Mesenchymal stem cell (in vitro differentiated cells and primary cell): ENCODE measurements around the gene PAOX.

Experiments used
- DNase-seq: peaks from one replicate; pipeline ENCODE4 v3.0.0-alpha.2; 2013
- H2AFZ ChIP-seq: one replicate; pipeline ENCODE4 v1.6.1; 2013; ENCODE audit warnings: low read depth, mild to moderate bottlenecking, control low read depth, inconsistent platforms, low read length, moderate library complexity
- H2AK5ac ChIP-seq: 2 replicates; pipeline ENCODE4 v1.6.1; 2013; ENCODE audit warnings: low read length, moderate library complexity, mild to moderate bottlenecking, inconsistent platforms; ENCODE audit not compliant: severe bottlenecking
- H2BK120ac ChIP-seq: one replicate; pipeline ENCODE4 v1.6.1; 2013; ENCODE audit warnings: low read depth, mild to moderate bottlenecking, inconsistent platforms, low read length, moderate library complexity
- H2BK12ac ChIP-seq, 2 experiments: one replicate each; pipeline ENCODE4 v1.6.1; 2013; ENCODE audit warnings: inconsistent platforms in 2 of 2, low read length in 2 of 2, mild to moderate bottlenecking in 2 of 2, moderate library complexity in 2 of 2, control low read depth in 1 of 2
- H2BK15ac ChIP-seq: one replicate; pipeline ENCODE4 v1.6.1; 2013; ENCODE audit warnings: mild to moderate bottlenecking, low read depth, inconsistent platforms; ENCODE audit not compliant: poor library complexity, severe bottlenecking
- H2BK5ac ChIP-seq: 2 replicates; pipeline ENCODE4 v1.6.1; 2013; ENCODE audit warnings: low read depth, mild to moderate bottlenecking, low read length, control low read depth, inconsistent platforms; ENCODE audit not compliant: poor library complexity, severe bottlenecking
- H3K14ac ChIP-seq, 2 experiments: one replicate each; pipeline ENCODE4 v1.6.1; 2013; ENCODE audit warnings: inconsistent platforms in 2 of 2, low read length in 2 of 2, control low read depth in 1 of 2, mild to moderate bottlenecking in 1 of 2, moderate library complexity in 1 of 2
- H3K18ac ChIP-seq, 2 experiments: one replicate each; pipeline ENCODE4 v1.6.1; 2013; ENCODE audit warnings: inconsistent platforms in 2 of 2, low read length in 2 of 2, control low read depth in 1 of 2, low read depth in 1 of 2, mild to moderate bottlenecking in 1 of 2
- H3K23ac ChIP-seq, 2 experiments: one replicate each; pipeline ENCODE4 v1.6.1; 2013; ENCODE audit warnings: inconsistent platforms in 2 of 2, low read length in 2 of 2, mild to moderate bottlenecking in 2 of 2, moderate library complexity in 2 of 2, control low read depth in 1 of 2
- H3K27ac ChIP-seq: 2 replicates; pipeline ENCODE4 v1.5.1; 2013; ENCODE audit warnings: mild to moderate bottlenecking, moderate library complexity, low read length, control low read depth, inconsistent platforms; ENCODE audit not compliant: poor library complexity, severe bottlenecking
- H3K27me3 ChIP-seq, 2 experiments: 2 replicates each; pipeline versions ENCODE4 v1.6.1 to v1.7.0; 2013; ENCODE audit warnings: low read length in 2 of 2, mild to moderate bottlenecking in 2 of 2, moderate library complexity in 2 of 2, control low read depth in 1 of 2, inconsistent platforms in 1 of 2; ENCODE audit not compliant: control insufficient read depth in 1 of 2, insufficient read depth in 1 of 2
- H3K36me3 ChIP-seq, 2 experiments: 2 replicates each; pipeline versions ENCODE4 v1.6.1 to v1.7.0; 2013; ENCODE audit warnings: low read length in 2 of 2, control low read depth in 1 of 2, inconsistent platforms in 1 of 2, low read depth in 1 of 2, mild to moderate bottlenecking in 1 of 2; ENCODE audit not compliant: insufficient read depth in 2 of 2, control insufficient read depth in 1 of 2
- H3K4ac ChIP-seq, 2 experiments: one replicate each; pipeline ENCODE4 v1.6.1; 2013; ENCODE audit warnings: inconsistent platforms in 2 of 2, low read length in 2 of 2, mild to moderate bottlenecking in 2 of 2, moderate library complexity in 2 of 2, control low read depth in 1 of 2, low read depth in 1 of 2
- H3K4me1 ChIP-seq: 2 replicates; pipeline ENCODE4 v1.6.1; 2013; ENCODE audit warnings: low read depth, low read length, control low read depth; ENCODE audit not compliant: control insufficient read depth, insufficient read depth
- H3K4me2 ChIP-seq: 2 replicates; pipeline ENCODE4 v1.6.1; 2013; ENCODE audit warnings: low read length, mild to moderate bottlenecking, inconsistent platforms; ENCODE audit not compliant: poor library complexity, severe bottlenecking
- H3K4me3 ChIP-seq, 2 experiments: 2 replicates each; pipeline versions ENCODE4 v1.5.1 to v1.7.0; 2013; ENCODE audit warnings: low read length in 2 of 2, mild to moderate bottlenecking in 2 of 2, control low read depth in 1 of 2, low read depth in 1 of 2; ENCODE audit not compliant: insufficient read depth in 1 of 2
- H3K79me1 ChIP-seq: replicated peaks from 2 replicates; pipeline ENCODE4 v1.6.1; 2013; ENCODE audit warnings: mild to moderate bottlenecking, control low read depth, low read length, inconsistent platforms; ENCODE audit not compliant: poor library complexity, severe bottlenecking
- H3K9ac ChIP-seq: 2 replicates; pipeline ENCODE4 v1.7.0; 2013; ENCODE audit warnings: mild to moderate bottlenecking, low read length, moderate library complexity
- H3K9me3 ChIP-seq: 2 replicates; pipeline ENCODE4 v1.7.0; 2013; ENCODE audit warnings: mild to moderate bottlenecking, low read length; ENCODE audit not compliant: control insufficient read depth
- H4K8ac ChIP-seq: one replicate; pipeline ENCODE4 v1.6.1; 2013; ENCODE audit warnings: inconsistent platforms, mild to moderate bottlenecking, low read length, moderate library complexity
- H4K91ac ChIP-seq: one replicate; pipeline ENCODE4 v1.6.1; 2013; ENCODE audit warnings: mild to moderate bottlenecking, low read length, inconsistent platforms
- WGBS: methylation state at CpG from one replicate; pipeline ENCODE4 v1.1.7; 2013; ENCODE audit warnings: mixed read lengths; 5-methylcytosine and 5-hydroxymethylcytosine counted together

The PAOX gene

DNA sequence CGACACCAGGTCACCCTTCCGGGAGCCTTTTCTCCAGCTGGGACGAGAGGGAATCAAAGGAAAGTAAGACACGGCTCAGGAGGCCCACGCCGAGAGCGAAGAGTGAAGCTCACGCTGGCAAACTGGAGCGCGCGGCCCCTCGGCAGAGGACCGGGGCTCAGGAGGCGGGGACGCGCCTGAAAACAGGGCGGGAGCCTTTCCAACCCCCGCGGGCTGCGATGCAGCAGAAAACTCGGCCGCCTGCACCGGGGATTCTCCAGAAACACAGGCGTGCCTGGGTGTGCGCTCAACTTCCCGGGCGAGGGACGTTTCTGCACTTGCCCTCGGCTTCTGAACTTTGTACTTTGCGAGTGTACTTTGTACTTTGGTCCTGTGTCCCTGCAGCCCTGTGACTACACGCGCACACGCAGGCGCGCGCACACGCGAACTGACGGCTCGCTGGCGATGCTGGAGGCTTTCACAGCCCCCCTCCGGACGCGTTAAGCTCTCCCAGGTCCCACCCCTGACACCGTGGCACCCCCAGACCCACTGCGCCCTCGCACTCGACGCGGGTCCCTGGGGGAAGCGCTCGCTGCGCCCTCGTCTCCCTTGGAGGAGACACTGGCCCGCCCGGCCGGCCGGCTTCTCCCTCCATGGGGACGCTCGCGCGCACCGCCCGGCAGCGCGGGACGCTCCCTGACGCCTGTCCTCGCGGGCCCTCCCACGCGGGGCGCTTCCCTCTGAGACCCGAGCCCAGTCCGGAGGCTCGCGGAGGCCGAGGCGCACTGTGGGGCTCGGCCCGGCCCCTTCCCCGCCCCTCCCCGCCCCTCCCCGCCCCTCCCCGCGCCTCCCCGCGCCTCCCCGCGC lies 588 bp upstream of the PAOX start:
- H3K4ac ChIP-seq, result peak overlapping the region; percentile 37 to 85
- peaks cover 9 to 11% of the 10 kb centered on the region in 2 experiments for H3K36me3 ChIP-seq
- peaks cover 10% of the 10 kb centered on the region for H3K79me1 ChIP-seq
- no peaks in the 10 kb centered on the region for H3K27me3 ChIP-seq
- no peak overlapping the region for H2AK5ac ChIP-seq
- H2BK5ac ChIP-seq, result no peak overlapping the region
- H4K91ac ChIP-seq, result peak overlapping the region; percentile 78
- peak overlapping the region; percentile 71 for H2BK120ac ChIP-seq
- H3K9me3 ChIP-seq, result no peaks in the 10 kb centered on the region
- peak overlapping the region; percentile 81 for H4K8ac ChIP-seq
- H2BK15ac ChIP-seq, result no peak overlapping the region
- no peak overlapping the region for H3K27ac ChIP-seq
- WGBS, result 0% methylated on average over 58 of the region's 90 CpGs
- H3K9ac ChIP-seq, result peak overlapping the region; percentile 79
- peak overlapping the region; percentile 92 for H2AFZ ChIP-seq
- peak overlapping the region in 1 of 2 experiments; percentile 84 for H3K14ac ChIP-seq
- H3K23ac ChIP-seq, result peak overlapping the region in 1 of 2 experiments; percentile 97
- H3K4me1 ChIP-seq, result peaks cover 22% of the 10 kb centered on the region
- peak overlapping the region; percentile 99 for H3K4me2 ChIP-seq
- peak overlapping the region in 1 of 2 experiments; percentile 70 for H2BK12ac ChIP-seq
- peak; percentile 61 for DNase-seq
- H3K18ac ChIP-seq, result peak overlapping the region; percentile 45 to 77
- H3K4me3 ChIP-seq, result peak overlapping the region; percentile 77 to 93

DNA sequence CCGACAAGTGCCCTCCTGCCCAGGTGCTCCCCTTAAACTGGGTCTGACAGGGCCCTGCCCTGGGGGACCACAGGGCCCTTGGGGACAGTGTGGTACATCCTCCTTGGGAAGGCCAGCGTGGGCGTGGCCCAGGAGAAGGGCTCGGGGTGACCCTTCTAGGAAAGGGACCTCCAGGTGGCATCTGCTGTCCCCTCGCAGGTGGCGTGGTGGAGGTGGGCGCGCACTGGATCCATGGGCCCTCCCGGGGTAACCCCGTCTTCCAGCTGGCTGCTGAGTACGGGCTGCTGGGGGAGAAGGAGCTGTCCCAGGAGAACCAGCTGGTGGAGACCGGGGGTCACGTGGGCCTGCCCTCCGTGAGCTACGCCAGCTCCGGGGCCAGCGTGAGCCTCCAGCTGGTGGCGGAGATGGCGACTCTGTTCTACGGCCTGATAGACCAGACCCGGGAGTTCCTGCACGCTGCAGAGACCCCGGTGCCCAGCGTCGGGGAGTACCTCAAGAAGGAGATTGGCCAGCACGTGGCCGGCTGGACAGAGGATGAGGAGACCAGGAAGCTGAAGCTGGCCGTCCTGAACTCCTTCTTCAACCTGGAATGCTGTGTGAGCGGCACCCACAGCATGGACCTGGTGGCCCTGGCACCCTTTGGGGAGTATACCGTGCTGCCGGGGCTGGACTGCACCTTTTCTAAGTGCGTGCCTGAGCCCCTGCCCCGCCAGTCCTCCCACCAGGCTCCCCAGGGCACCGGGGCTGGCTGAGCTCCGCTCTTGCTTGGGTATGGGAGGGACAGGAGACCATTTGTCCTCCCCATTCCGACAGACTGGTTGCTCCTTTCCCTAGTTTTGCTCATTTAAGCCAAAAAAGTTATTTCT lies 972 bp downstream of the PAOX start:
- Histone ChIP-seq H2BK5ac (no peak overlapping the region), H3K23ac (no peak overlapping the region), H2AFZ (peak overlapping the region; percentile 44), H3K9me3 (no peaks in the 10 kb centered on the region), H3K18ac (peak overlapping the region in 1 of 2 experiments; percentile 84), H3K14ac (no peak overlapping the region), H2BK12ac (peak overlapping the region in 1 of 2 experiments; percentile 11), H3K79me1 (peaks cover 10% of the 10 kb centered on the region), H3K9ac (peak overlapping the region; percentile 79), H2BK120ac (no peak overlapping the region), H3K4me2 (peak overlapping the region; percentile 85), H2BK15ac (peak overlapping the region; percentile 95), H2AK5ac (peak overlapping the region; percentile 6), H4K91ac (peak overlapping the region; percentile 19), H3K4me1 (peaks cover 22% of the 10 kb centered on the region), H3K27me3 (no peaks in the 10 kb centered on the region), H3K36me3 (peaks cover 15 to 24% of the 10 kb centered on the region in 2 experiments), H3K4me3 (peak overlapping the region; percentile 79 to 81), H3K4ac (peak overlapping the region; percentile 47 to 74), H4K8ac (no peak overlapping the region), H3K27ac (no peak overlapping the region)
- WGBS, result 94% methylated on average over 35 of the region's 36 CpGs
- DNase-seq, result no peak

DNA sequence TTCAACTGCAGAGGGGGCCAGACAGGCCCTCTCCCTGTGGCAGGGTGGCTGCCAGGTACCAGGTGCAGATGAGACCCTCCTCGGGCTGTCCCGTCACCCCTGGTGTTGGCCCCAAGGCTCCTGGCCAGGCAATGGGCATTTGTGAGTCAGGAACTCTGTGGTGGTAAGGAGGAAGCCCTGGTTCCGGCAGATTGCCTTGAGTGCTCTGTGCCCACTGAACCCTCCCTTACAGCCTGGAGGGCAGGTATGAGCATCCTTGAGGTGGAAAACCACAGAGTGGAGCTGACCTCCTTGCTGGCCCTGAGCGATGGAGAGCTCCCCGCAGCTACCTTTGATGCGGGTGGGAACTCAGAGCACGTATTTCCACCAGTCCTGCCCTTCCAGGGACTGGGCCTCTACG lies 2.0 kb downstream of the PAOX start:
- peaks cover 15 to 24% of the 10 kb centered on the region in 2 experiments for H3K36me3 ChIP-seq
- no peak overlapping the region for H2BK15ac ChIP-seq
- H3K4ac ChIP-seq, result no peak overlapping the region
- peaks cover 22% of the 10 kb centered on the region for H3K4me1 ChIP-seq
- DNase-seq, result no peak
- 99% methylated on average over 8 of the region's 8 CpGs for WGBS
- H3K9ac ChIP-seq, result no peak overlapping the region
- H2BK5ac ChIP-seq, result no peak overlapping the region
- no peak overlapping the region for H2BK12ac ChIP-seq
- H3K18ac ChIP-seq, result no peak overlapping the region
- no peaks in the 10 kb centered on the region for H3K27me3 ChIP-seq
- no peak overlapping the region for H3K27ac ChIP-seq
- H3K79me1 ChIP-seq, result peaks cover 10% of the 10 kb centered on the region
- H3K14ac ChIP-seq, result no peak overlapping the region
- H4K91ac ChIP-seq, result no peak overlapping the region
- H2AFZ ChIP-seq, result no peak overlapping the region
- H2AK5ac ChIP-seq, result no peak overlapping the region
- no peak overlapping the region for H2BK120ac ChIP-seq
- H3K23ac ChIP-seq, result no peak overlapping the region
- no peak overlapping the region for H3K4me2 ChIP-seq
- no peaks in the 10 kb centered on the region for H3K9me3 ChIP-seq
- no peak overlapping the region for H3K4me3 ChIP-seq
- H4K8ac ChIP-seq, result no peak overlapping the region

DNA sequence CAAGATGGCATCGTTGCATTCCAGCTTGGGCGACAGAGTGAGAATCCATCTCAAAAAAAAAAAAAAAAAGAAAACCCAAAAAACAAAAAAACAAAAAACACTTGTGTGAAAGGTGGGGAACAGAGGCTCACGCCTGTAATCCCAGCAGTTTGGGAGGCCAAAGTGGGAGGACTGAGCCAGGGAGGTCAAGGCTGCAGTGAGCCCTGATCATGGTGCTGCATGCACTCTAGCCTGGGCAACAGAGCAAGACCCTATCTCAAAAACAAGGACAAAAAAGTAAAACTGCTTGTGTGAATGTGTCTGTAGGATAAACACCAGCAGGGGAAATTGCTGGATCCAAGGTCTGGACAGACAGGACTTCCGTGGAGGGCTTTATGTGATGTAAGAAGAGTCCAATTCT lies 4.5 kb downstream of the PAOX start:
- no peak overlapping the region for H3K4ac ChIP-seq
- no peak overlapping the region for H2AFZ ChIP-seq
- H3K9me3 ChIP-seq, result no peaks in the 10 kb centered on the region
- peaks cover 10% of the 10 kb centered on the region for H3K79me1 ChIP-seq
- no peak overlapping the region for H2BK120ac ChIP-seq
- H3K23ac ChIP-seq, result no peak overlapping the region
- no peak overlapping the region for H2BK12ac ChIP-seq
- no peak overlapping the region for H2BK15ac ChIP-seq
- DNase-seq, result no peak
- no peak overlapping the region for H3K27ac ChIP-seq
- H3K4me1 ChIP-seq, result peaks cover 13% of the 10 kb centered on the region
- H3K27me3 ChIP-seq, result no peaks in the 10 kb centered on the region
- no peak overlapping the region for H3K4me3 ChIP-seq
- H4K91ac ChIP-seq, result no peak overlapping the region
- no peak overlapping the region for H2AK5ac ChIP-seq
- no peak overlapping the region for H4K8ac ChIP-seq
- peaks cover 18 to 27% of the 10 kb centered on the region in 2 experiments for H3K36me3 ChIP-seq
- no peak overlapping the region for H2BK5ac ChIP-seq
- H3K14ac ChIP-seq, result no peak overlapping the region
- no peak overlapping the region for H3K9ac ChIP-seq
- no peak overlapping the region for H3K18ac ChIP-seq
- WGBS, result over 99% methylated on average over 4 of the region's 4 CpGs
- no peak overlapping the region for H3K4me2 ChIP-seq
